ENCODE measurements around the gene PKNOX2.

The PKNOX2 gene

GRCh38 chr11:125412177-125412496 is 247.6 kb downstream of the PKNOX2 start:
- no peak for DNase-seq (ENCODE audit: low read depth)

- no peak for DNase-seq (ENCODE audit: low read depth)
These were observed 248.0 kb downstream of the PKNOX2 start for GRCh38 chr11:125412509-125412908.

GRCh38 chr11:125413226-125413625 is 248.7 kb downstream of the PKNOX2 start:
- no peak for DNase-seq (ENCODE audit: low read depth)

DNA sequence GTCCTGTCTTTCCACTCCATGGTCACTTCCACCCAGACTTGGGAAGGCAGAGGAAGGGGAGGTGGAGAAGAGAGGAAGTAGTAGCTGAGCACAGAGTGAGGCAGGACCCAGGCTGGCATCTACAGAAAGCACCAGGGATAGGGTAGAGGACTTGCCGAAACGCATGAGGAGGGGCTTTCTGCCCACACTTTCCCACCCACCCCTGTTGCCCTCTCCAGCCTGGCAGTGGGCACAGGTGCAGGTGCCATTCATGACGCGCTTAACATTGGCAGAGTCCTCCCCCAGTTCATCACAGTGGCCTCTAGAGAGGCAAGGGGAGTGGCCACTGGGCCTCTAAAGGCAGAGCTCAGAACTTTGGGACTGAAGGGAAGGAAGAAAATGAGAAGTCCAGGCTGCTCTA is 249.6 kb downstream of the PKNOX2 start:
- no peak for DNase-seq (ENCODE audit: low read depth)

- no peak for DNase-seq (ENCODE audit: low read depth)
These were observed 252.7 kb downstream of the PKNOX2 start for GRCh38 chr11:125416981-125417935.

GRCh38 chr11:125418396-125418795 is 253.8 kb downstream of the PKNOX2 start:
- no peak for DNase-seq (ENCODE audit: low read depth)

- no peak for DNase-seq (ENCODE audit: low read depth)
These were observed 258.1 kb downstream of the PKNOX2 start for GRCh38 chr11:125422681-125423080.

DNA sequence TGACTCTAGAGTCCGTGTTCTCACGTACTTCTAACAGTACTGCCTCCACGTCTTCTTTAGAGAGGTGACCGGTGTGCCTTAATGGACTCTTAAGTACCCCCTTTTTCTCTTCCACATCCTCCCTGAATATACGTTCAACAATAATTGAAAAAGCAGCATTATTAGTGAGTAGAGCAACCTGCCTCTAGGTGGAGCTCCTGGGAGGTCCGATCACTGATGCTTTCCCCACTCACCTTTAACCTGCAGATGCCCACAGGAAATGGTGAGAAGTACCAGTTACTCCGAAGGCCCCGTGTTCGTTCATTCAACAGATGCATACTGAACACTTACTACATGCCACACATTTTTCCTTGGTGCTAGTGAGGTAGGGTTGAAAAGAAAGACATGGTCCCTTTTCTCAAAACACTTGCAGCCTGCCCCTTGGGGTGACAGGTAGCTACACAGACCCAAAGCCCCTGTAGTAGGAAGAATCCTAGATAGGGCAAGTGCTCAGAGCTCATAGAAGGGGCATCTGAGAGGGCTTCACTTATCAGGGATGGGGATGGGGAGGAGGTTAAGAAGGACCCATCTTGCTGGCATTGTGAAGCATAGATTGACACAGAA is 258.8 kb downstream of the PKNOX2 start:
- DNase-seq (ENCODE audit: low read depth): no peak

GRCh38 chr11:125425601-125426000 is 261.1 kb downstream of the PKNOX2 start:
- DNase-seq (ENCODE audit: low read depth): no peak

GRCh38 chr11:125426818-125427528 is 262.4 kb downstream of the PKNOX2 start:
- no peak for DNase-seq (ENCODE audit: low read depth)

- DNase-seq (ENCODE audit: low read depth): no peak
These were observed 264.1 kb downstream of the PKNOX2 start for GRCh38 chr11:125428486-125429173.

GRCh38 chr11:125429174-125429707 is 264.7 kb downstream of the PKNOX2 start:
- DNase-seq (ENCODE audit: low read depth): no peak

- DNase-seq (ENCODE audit: low read depth): no peak
These were observed 265.5 kb downstream of the PKNOX2 start for GRCh38 chr11:125429807-125430678.

- no peak for DNase-seq (ENCODE audit: low read depth)
These were observed 266.5 kb downstream of the PKNOX2 start for GRCh38 chr11:125431009-125431408.

- DNase-seq (ENCODE audit: low read depth): no peak
These were observed 266.9 kb downstream of the PKNOX2 start for GRCh38 chr11:125431481-125431880.

GRCh38 chr11:125433454-125434121 is 269.0 kb downstream of the PKNOX2 start:
- no peak for DNase-seq (ENCODE audit: low read depth)

DNA sequence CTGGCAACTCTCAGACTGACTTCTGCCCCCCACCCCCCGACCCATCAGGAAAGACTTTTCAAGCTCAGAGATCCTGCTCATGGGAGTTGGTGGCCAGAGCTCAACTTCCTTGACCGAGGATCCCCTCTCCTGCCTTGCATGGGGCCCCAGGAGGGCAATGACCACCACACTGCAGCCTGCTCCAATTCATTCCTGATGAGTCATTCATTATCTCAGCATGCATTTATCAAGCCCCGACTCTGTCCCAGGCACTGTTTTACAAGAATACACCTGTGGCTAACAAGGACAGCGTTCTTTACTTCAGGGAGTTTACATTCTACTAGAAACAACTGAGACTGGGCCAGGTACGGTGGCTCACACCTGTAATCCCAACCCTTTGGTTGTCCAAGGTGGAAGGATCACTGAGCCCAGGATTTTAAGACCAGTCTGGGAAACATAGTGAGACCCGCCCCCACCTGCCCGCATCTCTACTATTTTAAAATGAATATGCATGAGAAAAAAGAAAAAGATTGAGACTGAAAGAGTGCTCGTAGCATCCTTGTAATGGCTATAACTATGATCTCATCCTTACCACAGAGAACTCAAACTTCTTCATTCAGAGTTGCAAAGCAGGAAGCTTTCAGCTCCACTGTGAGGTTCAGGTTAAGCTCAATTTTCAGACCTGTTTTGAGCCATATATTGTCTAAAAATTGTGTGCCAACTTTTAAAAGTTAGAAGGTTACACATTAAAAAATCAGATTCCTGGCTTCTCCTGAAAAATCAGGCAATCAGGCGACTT is 271.1 kb downstream of the PKNOX2 start:
- no peak for DNase-seq (ENCODE audit: low read depth)

DNA sequence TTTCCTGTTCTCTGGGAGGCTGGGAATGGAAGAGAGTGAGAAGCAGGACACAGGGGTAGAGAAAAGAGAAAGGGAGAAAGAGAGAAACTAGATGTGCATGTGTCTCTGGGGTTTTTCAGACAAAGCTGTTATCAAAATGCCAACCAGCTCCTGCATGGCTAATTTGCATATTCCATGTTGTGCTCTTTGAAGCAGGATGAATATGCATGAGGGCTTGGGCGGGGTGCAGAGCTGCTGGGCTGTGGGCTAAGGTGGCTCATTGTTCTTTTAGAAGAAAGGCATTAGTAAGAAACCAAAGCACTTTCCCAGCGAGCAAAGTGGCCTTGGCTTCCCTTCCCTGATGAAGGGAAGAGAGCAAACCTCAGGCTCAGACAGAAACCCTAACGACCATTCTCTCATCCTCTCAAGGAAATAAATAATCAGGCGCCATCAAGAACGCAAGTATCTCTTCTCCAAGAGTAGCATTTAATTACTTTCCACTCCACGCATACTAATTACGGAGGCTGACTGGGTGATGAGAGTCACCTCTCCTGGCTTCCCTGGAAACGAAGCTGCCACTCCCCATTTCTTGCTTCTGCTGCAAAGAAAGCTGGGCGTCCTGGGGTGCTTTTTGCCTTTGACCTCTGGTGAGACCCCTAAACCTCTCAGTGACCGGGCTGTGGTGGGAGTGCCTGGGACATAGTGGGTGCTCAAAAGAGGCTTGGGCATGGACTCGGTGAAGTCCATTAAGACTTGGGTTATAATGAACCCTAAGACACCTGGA is 277.3 kb downstream of the PKNOX2 start:
- no peak for DNase-seq (ENCODE audit: low read depth)

GRCh38 chr11:125442946-125443345 is 278.4 kb downstream of the PKNOX2 start:
- no peak for DNase-seq (ENCODE audit: low read depth)

All from activated T-helper 1 cell treated with Interleukin-2 at 50 U/mL for 16 hours (primary cell).